ENCODE results near the gene EPB41L4A.
"Not testable (repeated sequence)": the region's sequence is repeated elsewhere in the genome, so short reads cannot be mapped to it uniquely, and the experiment has no call there.

EPB41L4A gene

GRCh38 chr5:112396430-112396829 lies 22.6 kb downstream of the EPB41L4A start:
- no peak for DNase-seq

GRCh38 chr5:112395299-112395698 lies 23.8 kb downstream of the EPB41L4A start:
- DNase-seq, result not testable (repeated sequence)

GRCh38 chr5:112390327-112390726 lies 28.8 kb downstream of the EPB41L4A start:
- DNase-seq, result no peak

- DNase-seq, result no peak
Measured at GRCh38 chr5:112388739-112389138, 30.3 kb downstream of the EPB41L4A start.

GRCh38 chr5:112388074-112388473 lies 31.0 kb downstream of the EPB41L4A start:
- no peak for DNase-seq

- DNase-seq, result no peak
Measured at GRCh38 chr5:112386766-112387165, 32.3 kb downstream of the EPB41L4A start.

- no peak for DNase-seq
Measured at GRCh38 chr5:112385969-112386368, 33.1 kb downstream of the EPB41L4A start.

- no peak for DNase-seq
Measured at GRCh38 chr5:112385566-112385965, 33.5 kb downstream of the EPB41L4A start.

- DNase-seq, result no peak
Measured at GRCh38 chr5:112384523-112384922, 34.6 kb downstream of the EPB41L4A start.

- DNase-seq, result no peak
Measured at GRCh38 chr5:112382886-112383285, 36.2 kb downstream of the EPB41L4A start.

GRCh38 chr5:112381521-112381920 lies 37.6 kb downstream of the EPB41L4A start:
- no peak for DNase-seq

- DNase-seq, result no peak
Measured at GRCh38 chr5:112379542-112380325, 39.3 kb downstream of the EPB41L4A start.

GRCh38 chr5:112374818-112375217 lies 44.3 kb downstream of the EPB41L4A start:
- no peak for DNase-seq

- DNase-seq, result no peak
Measured at GRCh38 chr5:112374356-112374755, 44.7 kb downstream of the EPB41L4A start.

- DNase-seq, result no peak
Measured at GRCh38 chr5:112373885-112374284, 45.2 kb downstream of the EPB41L4A start.

- DNase-seq, result no peak
Measured at GRCh38 chr5:112372543-112372942, 46.5 kb downstream of the EPB41L4A start.

GRCh38 chr5:112371067-112371466 lies 48.0 kb downstream of the EPB41L4A start:
- DNase-seq, result no peak

GRCh38 chr5:112367400-112367799 lies 51.7 kb downstream of the EPB41L4A start:
- DNase-seq, result no peak

- no peak for DNase-seq
Measured at GRCh38 chr5:112366987-112367386, 52.1 kb downstream of the EPB41L4A start.

- DNase-seq, result not testable (repeated sequence)
Measured at GRCh38 chr5:112360740-112361139, 58.3 kb downstream of the EPB41L4A start.

- DNase-seq, result no peak
Measured at GRCh38 chr5:112356178-112356956, 62.7 kb downstream of the EPB41L4A start.

GRCh38 chr5:112355058-112355685 lies 63.9 kb downstream of the EPB41L4A start:
- no peak for DNase-seq

- no peak for DNase-seq
Measured at GRCh38 chr5:112353678-112354077, 65.4 kb downstream of the EPB41L4A start.

GRCh38 chr5:112351225-112351624 lies 67.9 kb downstream of the EPB41L4A start:
- no peak for DNase-seq
